ENCODE measurements around the gene CAMSAP1. TPM values are rescaled to one million over a fixed set of nuclear protein-coding genes. Genes with fewer than 3 reads are reported as not detected.

The CAMSAP1 gene
- total and polyA plus RNA-seq, 9 of the 15 experiments (the other 6 are each of a cell fraction or from before 2014, with no cell fraction given) = 1.5 to 28.8 (median 14.3) TPM

- TF ChIP-seq FOXA3 (CRISPR knock-in tag; conservative IDR thresholded peaks at IDR 0.05 in 1 of 2, IDR thresholded peaks at IDR 0.05 in 1 of 2) (0 out of 4 replicates have a peak, but pooled peaks of 1 of the 2 experiments have one; percentile 1), ELF1 (tag; IDR thresholded peaks at IDR 0.05) (0 out of 2 replicates have a peak, but pooled peaks have one; percentile 0), ZNF785 (CRISPR knock-in tag; IDR thresholded peaks at IDR 0.05) (0 out of 2 replicates have a peak, but pooled peaks have one; percentile 17), E2F6 (IDR thresholded peaks at IDR 0.05; ENCODE audit: borderline replicate concordance in 1 of 2, extremely low read depth in 1 of 2, insufficient read depth in 1 of 2, insufficient read length in 1 of 2, low read depth in 1 of 2, low read length in 1 of 2, poor library complexity in 1 of 2, severe bottlenecking in 1 of 2) (peak in 1 of 2 experiments; percentile 26), HNRNPL (IDR thresholded peaks at IDR 0.05; ENCODE audit: low read depth, low read length) (no peak), ZEB2 (IDR thresholded peaks at IDR 0.05) (peak; percentile 26; the same call in 1 of the 2 replicates), JUND (IDR thresholded peaks at IDR 0.05; ENCODE audit: borderline replicate concordance, low read depth, low read length) (no peak), JUND (tag; IDR thresholded peaks at IDR 0.05; ENCODE audit: borderline replicate concordance, low read depth, low read length) (peak; percentile 9; the same call in 1 of the 3 replicates), ZBTB33 (CRISPR knock-in tag; IDR thresholded peaks at IDR 0.05) (0 out of 2 replicates have a peak, but pooled peaks have one; percentile 22), BCOR (IDR thresholded peaks at IDR 0.05) (no peak), BRD9 (IDR thresholded peaks at IDR 0.05; ENCODE audit: low read depth, partially characterized antibody) (no peak), ZNF707 (CRISPR knock-in tag; conservative IDR thresholded peaks at IDR 0.05) (no peak), RREB1 (CRISPR knock-in tag; IDR thresholded peaks at IDR 0.05) (peak; percentile 68; the same call in 1 of the 2 replicates), MBD1 (CRISPR knock-in tag; IDR thresholded peaks at IDR 0.05) (peak; percentile 82; the same call in 1 of the 2 replicates), ZNF133 (CRISPR knock-in tag; IDR thresholded peaks at IDR 0.05) (no peak), KLF6 (CRISPR knock-in tag; IDR thresholded peaks at IDR 0.05; ENCODE audit: borderline replicate concordance) (no peak), NRF1 (conservative IDR thresholded peaks at IDR 0.05 in 1 of 2, IDR thresholded peaks at IDR 0.05 in 1 of 2) (peak; percentile 74 to 76)
Measured at GRCh38 chr9:135952664-135953206, 45.4 kb upstream of the CAMSAP1 start (continued).
